K562 (cell line): ENCODE data around the gene RPL15. TPM values are rescaled to one million over a fixed set of nuclear protein-coding genes. Genes with fewer than 3 reads are reported as not detected.

Experiments used
- BDP1 ChIP-seq: IDR thresholded peaks from 3 replicates; pipeline ENCODE4 v1.6.1; 2011; ENCODE audit not compliant: insufficient read length, insufficient read depth
- MAZ ChIP-seq, 2 experiments: fragments of 450-650 bp in 1 of 2; sonication (generic) in 1 of 2; formaldehyde crosslinking; IDR thresholded peaks in 1 of 2; conservative IDR thresholded peaks in 1 of 2; 2 replicates each; pipeline versions ENCODE4 v1.4.0 to v1.5.0; 2020; ENCODE audit warnings: mild to moderate bottlenecking in 1 of 2, missing genetic modification reagents in 1 of 2
- MEF2D ChIP-seq: conservative IDR thresholded peaks from 2 replicates; pipeline ENCODE4 v1.6.1; 2016; ENCODE audit warnings: low read depth, missing genetic modification characterization, missing compliant biosample characterization
- TBL1XR1 ChIP-seq, 2 experiments: IDR thresholded peaks; 2 replicates each; pipeline ENCODE4 v1.6.1; 2012; ENCODE audit warnings: improper control_type of control experiment in 2 of 2, low read length in 2 of 2, mild to moderate bottlenecking in 1 of 2
- ZNF778 ChIP-seq: fragments of 450-650 bp; formaldehyde crosslinking; IDR thresholded peaks from 2 replicates; pipeline ENCODE4 v1.4.0; 2020; ENCODE audit warnings: mild to moderate bottlenecking, moderate library complexity
- polyA plus RNA-seq, 8 experiments: library from polyadenylated mRNA; depleted of rRNA in 4 of 8; stranded (reverse) in 5 of 8; unstranded in 3 of 8; fragments of >200 nt; fragmentation: Nextera tagmentation in 2 of 8; fragmentation: Illumina TruSeq in 1 of 8; extraction: Ambion mirVana in 2 of 8; extraction: Trizol in 1 of 8; gene quantifications; 2 replicates each; pipeline versions ENCODE4 v1.2.1 to v1.2.3, GENCODE V29; 2011 to 2014; ENCODE audit warnings: inconsistent platforms in 1 of 8, missing spikeins in 1 of 8
- total RNA-seq, 7 experiments: library from RNA; depleted of rRNA in 6 of 7; stranded (reverse); fragments of >200 nt in 6 of 7; fragmentation: Illumina TruSeq in 2 of 7; extraction: Trizol in 2 of 7; gene quantifications; 2 replicates each; pipeline versions ENCODE4 v1.2.1 to v1.2.3, GENCODE V29; 2011 to 2021; ENCODE audit warnings: low replicate concordance in 1 of 7
- TF ChIP-seq, protein P1 (sequence below): fragments of 250-450 bp; sonication (Bioruptor Pico); IDR thresholded peaks from 2 replicates; pipeline ENCODE4 v1.4.0; 2020
- TF ChIP-seq, protein P2 (sequence below), 2 experiments: IDR thresholded peaks; 2 replicates each; pipeline ENCODE4 v1.6.1; 2012; ENCODE audit warnings: improper control_type of control experiment in 2 of 2, low read depth in 2 of 2, low read length in 2 of 2, borderline replicate concordance in 1 of 2
- TF ChIP-seq, protein P3 (sequence below), 3 experiments: fragments of 200-800 bp in 1 of 3; sonication (Bioruptor generic) in 1 of 3; sonication (generic) in 1 of 3; formaldehyde crosslinking in 1 of 3; IDR thresholded peaks; 2 replicates each; pipeline versions ENCODE4 v1.6.1 to v1.8.0; 2016 to 2022; ENCODE audit warnings: mild to moderate bottlenecking in 2 of 3, missing compliant biosample characterization in 2 of 3, missing genetic modification characterization in 2 of 3, missing genetic modification reagents in 1 of 3
- TF ChIP-seq, protein P4 (sequence below), 2 experiments: fragments of 450-650 bp in 1 of 2; IDR thresholded peaks; 2 replicates each; pipeline ENCODE4 v1.6.1; 2011 to 2017; ENCODE audit warnings: low read depth in 2 of 2, antibody characterized with exemption in 1 of 2, borderline replicate concordance in 1 of 2, low read length in 1 of 2, mild to moderate bottlenecking in 1 of 2, mixed read lengths in 1 of 2; ENCODE audit not compliant: control insufficient read depth in 1 of 2
- TF ChIP-seq, protein P5 (sequence below): fragments of 450-650 bp; formaldehyde crosslinking; IDR thresholded peaks from 2 replicates; pipeline ENCODE4 v1.4.0; 2020; ENCODE audit warnings: mild to moderate bottlenecking, moderate library complexity

RPL15 gene
- total and polyA plus RNA-seq, 9 of the 15 experiments (the other 6 are each of a cell fraction or from before 2014, with no cell fraction given): 2,393 to 8,850 (median 3,928) TPM

DNA sequence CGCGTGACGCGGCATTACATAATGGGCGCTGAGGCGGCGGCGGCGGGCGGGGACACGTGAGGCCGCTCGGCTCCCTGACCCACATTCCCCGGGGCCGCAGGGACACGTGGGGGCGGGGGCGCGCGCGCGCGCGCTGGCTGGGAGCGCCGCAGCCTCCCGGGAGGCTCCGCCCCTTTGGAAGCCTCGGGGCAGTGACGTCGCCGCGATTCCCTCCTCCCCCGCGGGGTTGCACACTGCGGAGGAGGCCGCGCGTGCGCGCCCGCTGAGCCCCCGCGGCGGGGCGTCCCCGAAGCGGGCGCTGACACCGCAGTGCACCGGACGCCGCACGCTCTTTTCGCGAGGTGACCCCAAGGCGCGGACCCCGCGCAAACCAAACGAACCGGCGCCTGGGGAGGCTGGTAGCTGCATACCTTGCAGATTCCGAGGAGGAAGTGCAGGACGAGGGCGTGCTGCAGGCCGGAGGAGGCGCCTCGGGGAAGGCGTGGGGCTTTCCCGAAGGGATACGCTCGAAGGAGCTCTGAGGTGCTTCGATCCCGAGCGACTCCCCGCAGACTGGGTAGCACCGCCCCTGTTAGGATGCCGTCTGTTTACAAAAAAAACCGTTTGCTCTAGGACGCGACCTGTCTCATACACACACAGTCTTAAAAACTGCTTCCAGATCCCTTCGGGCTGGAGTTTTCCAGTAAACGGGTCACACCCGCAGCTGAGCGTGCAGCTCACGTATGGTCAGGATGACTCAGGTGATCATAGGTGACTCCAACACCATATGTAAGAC lies 29.2 kb downstream of the RPL15 start (continued):
- TF ChIP-seq, protein P1, sequence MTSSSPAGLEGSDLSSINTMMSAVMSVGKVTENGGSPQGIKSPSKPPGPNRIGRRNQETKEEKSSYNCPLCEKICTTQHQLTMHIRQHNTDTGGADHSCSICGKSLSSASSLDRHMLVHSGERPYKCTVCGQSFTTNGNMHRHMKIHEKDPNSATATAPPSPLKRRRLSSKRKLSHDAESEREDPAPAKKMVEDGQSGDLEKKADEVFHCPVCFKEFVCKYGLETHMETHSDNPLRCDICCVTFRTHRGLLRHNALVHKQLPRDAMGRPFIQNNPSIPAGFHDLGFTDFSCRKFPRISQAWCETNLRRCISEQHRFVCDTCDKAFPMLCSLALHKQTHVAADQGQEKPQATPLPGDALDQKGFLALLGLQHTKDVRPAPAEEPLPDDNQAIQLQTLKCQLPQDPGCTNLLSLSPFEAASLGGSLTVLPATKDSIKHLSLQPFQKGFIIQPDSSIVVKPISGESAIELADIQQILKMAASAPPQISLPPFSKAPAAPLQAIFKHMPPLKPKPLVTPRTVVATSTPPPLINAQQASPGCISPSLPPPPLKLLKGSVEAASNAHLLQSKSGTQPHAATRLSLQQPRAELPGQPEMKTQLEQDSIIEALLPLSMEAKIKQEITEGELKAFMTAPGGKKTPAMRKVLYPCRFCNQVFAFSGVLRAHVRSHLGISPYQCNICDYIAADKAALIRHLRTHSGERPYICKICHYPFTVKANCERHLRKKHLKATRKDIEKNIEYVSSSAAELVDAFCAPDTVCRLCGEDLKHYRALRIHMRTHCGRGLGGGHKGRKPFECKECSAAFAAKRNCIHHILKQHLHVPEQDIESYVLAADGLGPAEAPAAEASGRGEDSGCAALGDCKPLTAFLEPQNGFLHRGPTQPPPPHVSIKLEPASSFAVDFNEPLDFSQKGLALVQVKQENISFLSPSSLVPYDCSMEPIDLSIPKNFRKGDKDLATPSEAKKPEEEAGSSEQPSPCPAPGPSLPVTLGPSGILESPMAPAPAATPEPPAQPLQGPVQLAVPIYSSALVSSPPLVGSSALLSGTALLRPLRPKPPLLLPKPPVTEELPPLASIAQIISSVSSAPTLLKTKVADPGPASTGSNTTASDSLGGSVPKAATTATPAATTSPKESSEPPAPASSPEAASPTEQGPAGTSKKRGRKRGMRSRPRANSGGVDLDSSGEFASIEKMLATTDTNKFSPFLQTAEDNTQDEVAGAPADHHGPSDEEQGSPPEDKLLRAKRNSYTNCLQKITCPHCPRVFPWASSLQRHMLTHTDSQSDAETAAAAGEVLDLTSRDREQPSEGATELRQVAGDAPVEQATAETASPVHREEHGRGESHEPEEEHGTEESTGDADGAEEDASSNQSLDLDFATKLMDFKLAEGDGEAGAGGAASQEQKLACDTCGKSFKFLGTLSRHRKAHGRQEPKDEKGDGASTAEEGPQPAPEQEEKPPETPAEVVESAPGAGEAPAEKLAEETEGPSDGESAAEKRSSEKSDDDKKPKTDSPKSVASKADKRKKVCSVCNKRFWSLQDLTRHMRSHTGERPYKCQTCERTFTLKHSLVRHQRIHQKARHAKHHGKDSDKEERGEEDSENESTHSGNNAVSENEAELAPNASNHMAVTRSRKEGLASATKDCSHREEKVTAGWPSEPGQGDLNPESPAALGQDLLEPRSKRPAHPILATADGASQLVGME: 0 out of 2 replicates have a peak, but pooled peaks have one; percentile 76
- no peak for TF ChIP-seq MEF2D (tag)
- TF ChIP-seq BDP1: no peak
- TF ChIP-seq, protein P2, sequence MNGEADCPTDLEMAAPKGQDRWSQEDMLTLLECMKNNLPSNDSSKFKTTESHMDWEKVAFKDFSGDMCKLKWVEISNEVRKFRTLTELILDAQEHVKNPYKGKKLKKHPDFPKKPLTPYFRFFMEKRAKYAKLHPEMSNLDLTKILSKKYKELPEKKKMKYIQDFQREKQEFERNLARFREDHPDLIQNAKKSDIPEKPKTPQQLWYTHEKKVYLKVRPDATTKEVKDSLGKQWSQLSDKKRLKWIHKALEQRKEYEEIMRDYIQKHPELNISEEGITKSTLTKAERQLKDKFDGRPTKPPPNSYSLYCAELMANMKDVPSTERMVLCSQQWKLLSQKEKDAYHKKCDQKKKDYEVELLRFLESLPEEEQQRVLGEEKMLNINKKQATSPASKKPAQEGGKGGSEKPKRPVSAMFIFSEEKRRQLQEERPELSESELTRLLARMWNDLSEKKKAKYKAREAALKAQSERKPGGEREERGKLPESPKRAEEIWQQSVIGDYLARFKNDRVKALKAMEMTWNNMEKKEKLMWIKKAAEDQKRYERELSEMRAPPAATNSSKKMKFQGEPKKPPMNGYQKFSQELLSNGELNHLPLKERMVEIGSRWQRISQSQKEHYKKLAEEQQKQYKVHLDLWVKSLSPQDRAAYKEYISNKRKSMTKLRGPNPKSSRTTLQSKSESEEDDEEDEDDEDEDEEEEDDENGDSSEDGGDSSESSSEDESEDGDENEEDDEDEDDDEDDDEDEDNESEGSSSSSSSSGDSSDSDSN (IDR thresholded peaks at IDR 0.05; ENCODE audit: borderline replicate concordance in 1 of 2, low read depth in 2 of 2, low read length in 2 of 2): peak in 1 of 2 experiments; percentile 76; a peak in 2 of 4 replicates
- TF ChIP-seq ZNF778 (CRISPR knock-in tag): no peak
- TF ChIP-seq, protein P3, sequence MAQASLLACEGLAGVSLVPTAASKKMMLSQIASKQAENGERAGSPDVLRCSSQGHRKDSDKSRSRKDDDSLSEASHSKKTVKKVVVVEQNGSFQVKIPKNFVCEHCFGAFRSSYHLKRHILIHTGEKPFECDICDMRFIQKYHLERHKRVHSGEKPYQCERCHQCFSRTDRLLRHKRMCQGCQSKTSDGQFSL (CRISPR knock-in tag; IDR thresholded peaks at IDR 0.05): peak; percentile 52
- TF ChIP-seq, protein P3 (tag; IDR thresholded peaks at IDR 0.05): no peak
- TF ChIP-seq, protein P4, sequence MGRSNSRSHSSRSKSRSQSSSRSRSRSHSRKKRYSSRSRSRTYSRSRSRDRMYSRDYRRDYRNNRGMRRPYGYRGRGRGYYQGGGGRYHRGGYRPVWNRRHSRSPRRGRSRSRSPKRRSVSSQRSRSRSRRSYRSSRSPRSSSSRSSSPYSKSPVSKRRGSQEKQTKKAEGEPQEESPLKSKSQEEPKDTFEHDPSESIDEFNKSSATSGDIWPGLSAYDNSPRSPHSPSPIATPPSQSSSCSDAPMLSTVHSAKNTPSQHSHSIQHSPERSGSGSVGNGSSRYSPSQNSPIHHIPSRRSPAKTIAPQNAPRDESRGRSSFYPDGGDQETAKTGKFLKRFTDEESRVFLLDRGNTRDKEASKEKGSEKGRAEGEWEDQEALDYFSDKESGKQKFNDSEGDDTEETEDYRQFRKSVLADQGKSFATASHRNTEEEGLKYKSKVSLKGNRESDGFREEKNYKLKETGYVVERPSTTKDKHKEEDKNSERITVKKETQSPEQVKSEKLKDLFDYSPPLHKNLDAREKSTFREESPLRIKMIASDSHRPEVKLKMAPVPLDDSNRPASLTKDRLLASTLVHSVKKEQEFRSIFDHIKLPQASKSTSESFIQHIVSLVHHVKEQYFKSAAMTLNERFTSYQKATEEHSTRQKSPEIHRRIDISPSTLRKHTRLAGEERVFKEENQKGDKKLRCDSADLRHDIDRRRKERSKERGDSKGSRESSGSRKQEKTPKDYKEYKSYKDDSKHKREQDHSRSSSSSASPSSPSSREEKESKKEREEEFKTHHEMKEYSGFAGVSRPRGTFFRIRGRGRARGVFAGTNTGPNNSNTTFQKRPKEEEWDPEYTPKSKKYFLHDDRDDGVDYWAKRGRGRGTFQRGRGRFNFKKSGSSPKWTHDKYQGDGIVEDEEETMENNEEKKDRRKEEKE (IDR thresholded peaks at IDR 0.05; ENCODE audit: borderline replicate concordance in 1 of 2, control insufficient read depth in 1 of 2, low read depth in 2 of 2, low read length in 1 of 2): no peak
- TF ChIP-seq MAZ (CRISPR knock-in tag; conservative IDR thresholded peaks at IDR 0.05 in 1 of 2, IDR thresholded peaks at IDR 0.05 in 1 of 2): peak; percentile 62 to 99
- TF ChIP-seq, protein P5, sequence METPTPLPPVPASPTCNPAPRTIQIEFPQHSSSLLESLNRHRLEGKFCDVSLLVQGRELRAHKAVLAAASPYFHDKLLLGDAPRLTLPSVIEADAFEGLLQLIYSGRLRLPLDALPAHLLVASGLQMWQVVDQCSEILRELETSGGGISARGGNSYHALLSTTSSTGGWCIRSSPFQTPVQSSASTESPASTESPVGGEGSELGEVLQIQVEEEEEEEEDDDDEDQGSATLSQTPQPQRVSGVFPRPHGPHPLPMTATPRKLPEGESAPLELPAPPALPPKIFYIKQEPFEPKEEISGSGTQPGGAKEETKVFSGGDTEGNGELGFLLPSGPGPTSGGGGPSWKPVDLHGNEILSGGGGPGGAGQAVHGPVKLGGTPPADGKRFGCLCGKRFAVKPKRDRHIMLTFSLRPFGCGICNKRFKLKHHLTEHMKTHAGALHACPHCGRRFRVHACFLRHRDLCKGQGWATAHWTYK: peak; percentile 71; the same call in 1 of the 2 replicates
- peak in 1 of 2 experiments; percentile 84; a peak in 2 of 4 replicates for TF ChIP-seq TBL1XR1 (IDR thresholded peaks at IDR 0.05; ENCODE audit: low read length in 2 of 2)
